IMR-90 (cell line): ENCODE measurements around the gene CLDN19. TPM values are rescaled to one million over a fixed set of nuclear protein-coding genes. Genes with fewer than 3 reads are reported as not detected.

Source experiments
- BHLHE40 ChIP-seq: fragments of 150-350 bp; IDR thresholded peaks from 2 replicates; pipeline ENCODE4 v1.6.1; 2016; ENCODE audit warnings: mild to moderate bottlenecking, low read depth, low read length
- ELK1 ChIP-seq: fragments of 150-350 bp; IDR thresholded peaks from 2 replicates; pipeline ENCODE4 v1.6.1; 2016; ENCODE audit warnings: low read depth, mild to moderate bottlenecking, low read length, moderate library complexity, borderline replicate concordance
- MXI1 ChIP-seq: IDR thresholded peaks from 2 replicates; pipeline ENCODE4 v1.6.1; 2012; ENCODE audit warnings: low read depth, mild to moderate bottlenecking, low read length, moderate library complexity, borderline replicate concordance
- POLR2A ChIP-seq: IDR thresholded peaks from 2 replicates; pipeline ENCODE4 v1.6.1; 2012; ENCODE audit warnings: mild to moderate bottlenecking, low read depth, low read length
- RCOR1 ChIP-seq: IDR thresholded peaks from 2 replicates; pipeline ENCODE4 v1.6.1; 2012; ENCODE audit warnings: mild to moderate bottlenecking, low read length, improper control_type of control experiment; ENCODE audit not compliant: insufficient replicate concordance
- RFX5 ChIP-seq: IDR thresholded peaks from 2 replicates; pipeline ENCODE4 v1.8.0; 2012; ENCODE audit warnings: low read depth, mild to moderate bottlenecking, low read length, moderate library complexity
- SMC3 ChIP-seq: fragments of 150-350 bp; IDR thresholded peaks from 2 replicates; pipeline ENCODE4 v1.6.1; 2016; ENCODE audit warnings: low read depth, mild to moderate bottlenecking, antibody characterized with exemption, low read length, moderate library complexity
- polyA plus RNA-seq, 3 experiments: library from polyadenylated mRNA; depleted of rRNA; stranded (reverse); fragments of >200 nt; gene quantifications; 2 replicates each; pipeline ENCODE4 v1.2.3, GENCODE V29; 2012; ENCODE audit warnings: low replicate concordance in 1 of 3
- total RNA-seq: library from RNA; depleted of rRNA; stranded (reverse); fragments of >200 nt; gene quantifications from 2 replicates; pipeline ENCODE4 v1.2.3, GENCODE V29; 2012

Gene CLDN19
- total and polyA plus RNA-seq, 2 of the 4 experiments (the other 2 are of a cell fraction), result not detected

DNA sequence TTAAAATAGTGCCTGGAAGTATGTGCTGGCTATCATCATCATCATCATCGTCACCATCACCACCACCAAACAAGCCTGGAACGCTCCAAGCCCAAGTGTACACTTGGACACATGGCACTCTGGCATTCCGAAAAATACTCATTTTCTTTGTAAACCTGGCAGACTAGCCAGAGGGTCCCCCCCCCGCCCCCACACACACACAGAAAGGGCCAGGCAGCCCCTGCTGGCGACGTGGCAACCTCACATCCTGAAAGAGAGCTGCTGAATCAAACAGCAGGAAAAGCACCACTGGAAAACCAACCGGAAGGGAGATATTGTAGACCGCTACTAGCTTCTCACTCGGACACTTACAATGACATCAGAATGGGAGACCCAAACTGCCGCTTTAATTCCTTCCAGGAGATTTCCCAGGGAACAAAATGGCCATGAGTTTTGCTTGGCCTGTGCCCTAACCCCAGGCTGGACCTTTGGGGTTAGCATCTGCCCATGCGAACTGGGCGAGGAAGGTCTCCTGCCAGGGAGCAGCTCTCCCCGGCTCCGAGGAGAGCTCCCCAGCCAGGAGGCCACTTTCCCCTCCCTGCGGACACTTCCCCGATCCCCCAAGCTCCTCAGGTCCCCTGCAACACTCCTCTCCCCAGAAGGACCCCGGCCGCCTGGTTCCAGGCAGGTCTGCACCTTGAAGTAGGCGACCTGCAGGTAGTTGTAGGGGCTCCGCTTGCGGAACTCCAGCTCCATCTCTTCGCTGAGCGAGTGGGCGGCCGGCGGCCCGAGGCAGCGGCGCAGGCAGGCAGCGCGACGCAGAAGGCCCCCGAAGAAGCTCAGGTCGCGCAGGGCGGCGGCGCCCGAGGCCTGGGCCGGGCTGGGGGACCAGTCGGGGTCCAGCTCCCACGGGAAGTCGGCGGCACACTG lies 26.1 kb upstream of the CLDN19 start (continued):
- no peak for TF ChIP-seq RCOR1
- TF ChIP-seq POLR2A, result peak; percentile 45; the same call in 1 of the 2 replicates
- 0 out of 2 replicates have a peak, but pooled peaks have one; percentile 19 for TF ChIP-seq SMC3
- TF ChIP-seq ELK1, result no peak
- no peak for TF ChIP-seq BHLHE40
- TF ChIP-seq RFX5, result no peak
- peak; percentile 67; the same call in 1 of the 2 replicates for TF ChIP-seq MXI1
